ENCODE data around the gene ZNF362.
A peak's percentile ranks its signal among the peaks of the same experiment; 100 is the strongest.

Gene ZNF362

DNA sequence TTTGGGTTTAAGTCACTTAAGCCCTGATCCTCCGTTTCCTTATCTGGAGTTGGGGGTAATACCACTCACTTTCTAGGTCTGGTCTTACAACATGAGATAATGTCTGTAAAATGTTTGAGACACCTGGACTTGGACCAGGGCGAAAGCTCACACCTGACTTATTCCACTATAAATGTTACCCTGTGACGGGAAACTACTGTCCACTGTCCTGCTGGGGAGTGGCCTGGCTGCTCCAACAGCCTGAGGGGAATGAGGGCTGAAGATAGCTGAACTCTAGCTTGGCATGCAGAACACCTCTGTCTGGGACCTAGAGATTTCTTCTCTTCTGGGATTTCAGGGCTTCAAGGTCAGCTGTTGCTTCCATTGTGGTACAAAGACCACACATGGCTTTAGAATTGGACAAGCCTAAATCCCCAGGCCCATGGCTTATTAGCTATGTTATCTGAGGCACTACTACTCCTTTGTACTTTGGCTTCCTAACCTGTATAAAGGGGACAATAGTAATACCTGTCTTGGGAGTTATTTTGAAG, 74.1 kb downstream of the ZNF362 start:
- DNase-seq = no peak

DNA sequence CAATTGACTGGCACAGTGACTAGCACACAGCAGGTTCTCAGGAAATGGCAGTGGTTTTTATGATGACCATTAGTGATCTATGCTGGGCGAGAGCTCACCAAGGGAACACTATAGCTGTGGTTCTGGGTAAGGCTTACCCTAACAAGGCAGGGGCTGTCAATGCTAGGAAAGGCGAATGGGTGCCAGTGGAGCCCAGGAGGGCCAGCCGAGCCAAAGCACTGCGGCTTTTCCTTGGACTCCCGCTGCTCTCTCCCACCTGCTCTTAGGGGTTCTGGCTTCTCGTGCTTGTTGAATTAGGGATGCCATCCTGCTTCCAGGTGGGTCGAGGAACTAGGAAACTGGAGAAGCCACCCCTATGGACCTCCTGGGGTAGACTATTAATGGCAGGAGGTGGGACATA, 74.6 kb downstream of the ZNF362 start:
- no peak for DNase-seq

DNA sequence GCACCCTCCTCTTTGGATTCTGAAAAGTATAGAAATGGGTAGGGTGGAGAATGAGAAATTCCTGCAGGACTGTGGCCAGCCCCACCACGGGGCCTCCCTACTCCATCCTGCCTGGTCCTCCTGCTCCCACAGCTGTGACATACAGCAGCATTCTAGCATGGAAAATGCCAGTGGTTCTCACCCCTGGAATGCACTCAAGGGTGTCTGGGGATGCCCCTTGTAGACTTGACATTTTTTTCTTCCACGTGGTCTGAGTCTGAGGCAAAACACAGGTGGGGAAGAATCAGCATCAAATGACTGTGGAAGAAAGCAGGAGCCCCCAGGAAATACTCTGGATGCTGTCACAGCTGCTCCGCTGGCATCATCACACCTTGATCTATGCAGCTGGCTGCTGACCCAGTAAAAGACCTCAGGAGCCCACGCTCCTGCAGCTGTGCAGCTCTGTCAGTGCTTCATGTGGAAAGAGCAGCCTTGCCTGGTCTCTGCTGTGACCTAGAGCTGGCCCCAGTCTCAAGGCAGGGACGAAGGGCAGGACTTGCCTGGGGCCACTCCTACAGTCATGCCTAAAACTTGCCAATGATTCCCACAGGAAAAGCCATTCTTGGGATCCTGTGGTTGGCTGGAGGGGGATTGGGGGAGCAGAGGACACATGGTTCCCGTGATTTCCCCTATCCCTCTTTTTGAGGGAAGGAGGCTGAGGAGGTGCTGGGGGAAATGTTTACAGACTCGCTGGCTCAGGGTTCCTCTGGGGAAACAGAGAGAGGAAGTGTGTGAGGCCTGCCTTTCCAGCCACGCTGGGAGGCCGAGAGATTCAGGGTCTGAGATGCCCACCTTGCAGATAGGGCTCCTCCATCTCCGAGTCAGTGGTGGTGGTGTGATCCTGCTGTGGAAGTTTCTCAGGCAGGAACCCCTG, 75.4 kb downstream of the ZNF362 start:
- DNase-seq = no peak

DNA sequence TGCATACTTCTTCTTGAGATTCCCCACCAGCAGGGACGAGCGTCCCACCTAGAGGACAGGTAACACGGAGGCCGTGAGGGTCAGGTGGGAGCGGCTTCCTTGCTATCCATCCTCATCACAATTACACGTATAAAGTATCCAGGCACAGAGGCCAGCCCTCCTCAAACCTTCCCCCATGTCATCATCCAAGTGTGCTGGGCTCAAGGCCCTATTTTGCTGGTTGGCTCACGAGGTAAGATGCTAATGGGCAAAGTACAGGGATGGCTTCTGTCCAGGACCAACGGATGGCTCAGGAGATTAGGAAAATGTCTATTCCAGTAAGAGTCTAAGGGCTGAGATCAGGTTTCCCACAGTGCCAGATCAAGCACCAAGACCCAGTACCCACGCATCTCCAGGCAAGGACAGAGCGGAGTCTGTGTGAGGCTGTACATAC, 76.1 kb downstream of the ZNF362 start:
- no peak for DNase-seq

DNA sequence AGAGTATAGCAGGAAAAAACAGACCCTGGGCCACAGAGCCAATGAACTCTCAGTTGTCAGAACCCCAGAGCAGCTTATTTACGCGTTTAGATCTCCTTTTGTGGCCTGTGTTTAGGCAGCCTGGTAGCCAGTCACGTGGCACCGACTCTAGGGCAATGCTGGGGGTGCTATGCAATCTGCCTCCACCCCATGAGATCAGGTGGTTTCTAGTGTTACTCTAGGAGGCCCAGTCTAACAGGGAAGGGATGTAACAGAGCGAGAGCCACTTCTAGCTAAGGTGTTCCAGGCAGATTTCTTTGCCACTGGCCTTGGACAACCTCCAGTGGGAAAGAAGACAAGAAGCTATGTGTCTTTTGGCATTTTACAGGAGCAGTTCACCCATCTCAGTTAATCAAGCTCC, 76.6 kb downstream of the ZNF362 start:
- DNase-seq = no peak

DNA sequence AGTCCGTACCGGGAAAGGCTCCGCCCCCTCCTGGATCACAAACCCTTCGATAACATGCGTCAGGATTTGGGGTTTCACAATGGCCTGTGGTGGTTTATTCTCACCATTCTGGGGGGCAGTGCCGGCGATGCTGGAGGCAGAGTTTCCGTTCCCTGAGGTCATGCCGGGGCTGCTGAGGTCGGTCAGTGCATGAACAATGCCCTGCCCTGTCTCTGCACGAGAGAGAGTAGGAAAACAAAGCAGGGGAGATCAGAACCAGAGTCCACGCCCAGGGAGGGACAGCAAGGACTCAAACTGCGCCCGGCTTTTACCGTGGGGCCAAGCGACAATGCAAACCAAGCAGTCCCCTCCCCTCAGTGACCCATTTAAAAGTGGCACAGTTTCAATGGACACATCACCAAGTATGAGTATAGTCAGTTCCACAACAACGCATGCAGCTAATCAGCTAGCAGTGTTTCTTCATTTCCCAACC, 77.8 kb downstream of the ZNF362 start:
- no peak for DNase-seq

DNA sequence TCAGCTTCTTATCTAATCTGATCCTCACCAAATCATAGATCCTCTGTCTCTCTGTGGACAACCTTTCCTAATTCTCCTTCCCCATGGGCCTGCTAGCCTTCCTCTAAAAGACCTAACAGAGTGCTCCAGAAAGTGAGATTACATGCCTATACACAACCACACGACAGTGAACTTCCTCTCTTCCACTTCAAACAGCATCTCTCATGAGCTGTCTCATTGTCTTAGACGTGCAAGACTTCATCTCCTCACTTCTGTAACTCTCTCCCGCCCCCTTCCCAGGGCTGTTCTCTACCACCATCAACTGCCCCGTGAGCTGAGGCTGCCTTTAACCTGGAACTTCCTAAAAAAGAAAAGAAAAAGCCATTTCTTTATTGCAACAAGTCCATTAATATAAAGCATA, 78.7 kb downstream of the ZNF362 start:
- no peak for DNase-seq

DNA sequence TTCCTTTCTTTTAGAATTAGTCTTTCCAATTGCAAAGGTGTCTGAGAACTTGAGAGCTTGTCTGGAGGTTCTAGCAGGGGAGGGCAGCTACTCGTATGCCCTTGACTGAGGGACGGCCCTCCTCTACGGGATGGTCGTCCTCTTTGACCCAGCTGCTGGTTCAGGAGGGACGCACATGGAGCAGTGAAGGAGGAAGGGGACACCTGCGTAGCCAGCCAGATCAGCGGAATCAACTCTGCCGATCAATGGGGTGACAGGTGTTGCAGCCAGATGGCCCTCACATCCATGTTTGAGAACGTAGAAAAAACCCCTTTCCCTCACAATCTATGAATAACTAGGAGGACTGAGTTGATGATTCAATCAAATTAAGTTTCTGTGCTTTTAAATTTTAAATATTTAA, 80.3 kb downstream of the ZNF362 start:
- DNase-seq = peak; percentile 66

DNA sequence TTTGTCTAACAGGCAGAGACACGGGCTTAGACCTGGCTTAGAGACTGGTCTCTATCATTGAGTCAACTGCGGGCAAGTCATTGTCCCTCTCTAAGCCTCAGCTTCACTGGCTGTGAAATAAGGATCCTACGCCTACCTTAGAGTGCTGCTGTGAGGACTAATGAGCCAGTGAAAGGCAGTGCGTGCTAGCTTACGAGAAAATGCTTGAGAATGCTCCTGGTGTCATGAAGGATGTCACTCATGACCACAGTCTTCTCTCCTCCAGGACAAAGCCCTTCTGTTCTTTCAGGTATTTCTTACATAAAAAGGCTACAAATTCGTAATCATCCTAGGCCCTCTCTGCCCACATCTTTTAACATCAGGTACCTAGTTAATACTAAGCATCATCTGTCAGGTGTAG, 81.1 kb downstream of the ZNF362 start:
- DNase-seq = no peak

DNA sequence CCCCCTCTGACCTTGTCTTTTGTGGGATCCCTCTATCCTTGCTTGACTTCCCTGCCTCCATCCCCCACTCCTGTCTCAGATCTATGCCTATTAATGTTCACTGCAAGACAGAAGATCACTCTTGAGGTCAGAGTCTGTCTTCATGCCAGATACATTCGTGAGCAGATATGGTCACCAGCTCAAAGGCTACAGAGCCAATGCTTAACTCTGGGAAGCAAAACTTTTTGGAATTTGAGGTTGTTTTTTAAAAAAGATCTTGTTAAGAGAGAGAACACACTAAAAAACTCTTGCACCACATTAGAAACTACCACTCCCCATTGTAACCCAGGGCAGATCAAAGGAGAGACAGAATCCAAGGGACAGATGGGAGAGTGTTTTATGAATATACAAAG, 81.8 kb downstream of the ZNF362 start:
- DNase-seq = no peak

DNA sequence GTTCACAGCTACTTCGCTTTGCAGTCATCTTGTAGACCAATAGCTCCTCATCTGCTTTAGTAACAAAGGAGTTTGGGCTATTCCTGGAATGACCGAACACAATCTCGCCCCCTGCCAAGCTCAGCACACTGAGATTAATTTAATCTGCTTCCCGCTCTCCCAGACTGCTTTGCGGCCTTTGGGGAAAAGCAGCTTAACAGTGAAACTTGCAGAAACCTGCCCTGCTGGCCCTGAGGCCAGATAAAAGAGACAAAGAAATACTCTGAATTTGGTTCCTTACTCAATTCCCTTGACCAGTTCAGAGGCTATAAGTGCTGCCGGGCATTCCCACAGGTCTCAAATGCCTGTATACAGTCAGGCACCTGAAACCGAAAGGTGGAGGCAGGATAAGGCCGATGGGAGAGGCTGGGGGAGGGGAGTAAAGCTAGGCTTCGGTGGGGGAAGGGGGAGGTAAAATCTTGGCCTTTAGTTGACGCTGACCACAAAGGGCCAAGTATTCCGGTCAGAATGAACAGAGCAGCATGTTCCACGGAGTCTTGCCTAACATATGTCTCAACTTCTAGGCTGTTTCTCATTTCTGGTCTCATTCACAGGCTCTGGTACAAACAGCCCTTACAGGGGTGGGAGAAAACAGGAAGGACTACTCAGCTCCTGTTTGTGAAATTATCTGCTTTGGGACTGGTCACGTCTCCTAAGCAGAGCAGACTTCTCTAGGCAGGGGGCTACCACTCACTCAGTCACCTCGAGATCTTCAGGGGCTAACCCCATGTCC, 82.3 kb downstream of the ZNF362 start:
- peak; percentile 74 for DNase-seq

DNA sequence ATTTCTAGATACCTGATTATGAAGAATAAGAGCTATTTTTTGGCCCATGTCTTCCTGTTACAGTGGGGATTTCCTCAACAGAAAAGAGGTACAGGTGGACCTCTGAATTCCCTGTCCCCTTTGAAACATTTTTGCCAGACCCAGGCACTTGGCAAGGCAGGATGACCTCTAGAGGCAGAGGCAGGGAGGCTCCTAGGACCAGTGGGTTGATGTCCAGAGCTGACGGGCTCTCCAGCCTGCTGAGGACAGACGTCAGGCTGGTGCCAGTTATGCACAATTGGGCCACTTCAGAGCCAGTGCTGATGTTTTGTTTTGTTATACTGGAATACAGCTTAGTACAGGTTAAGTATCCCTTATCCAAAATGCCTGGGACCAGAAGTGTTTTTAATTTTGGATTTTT, 83.1 kb downstream of the ZNF362 start:
- DNase-seq = no peak

DNA sequence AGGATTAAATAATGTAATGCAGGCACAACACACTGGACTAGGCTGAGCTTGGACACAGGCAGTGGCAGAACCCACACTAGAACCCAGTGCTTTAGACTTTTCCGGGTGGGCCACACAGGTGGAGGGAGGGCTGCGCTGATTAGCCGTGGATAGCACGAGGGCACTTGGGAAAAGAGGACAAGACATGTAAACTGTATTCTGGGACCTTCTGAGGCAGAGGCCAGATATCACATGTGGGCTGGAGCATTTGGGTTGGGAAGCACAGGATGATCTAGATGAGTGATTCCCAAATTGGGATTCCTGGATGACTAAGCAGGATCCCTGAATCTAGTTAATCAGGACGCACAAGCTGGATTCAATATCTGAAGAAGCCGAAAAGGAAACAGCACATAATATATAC, 84.9 kb downstream of the ZNF362 start:
- no peak for DNase-seq

DNA sequence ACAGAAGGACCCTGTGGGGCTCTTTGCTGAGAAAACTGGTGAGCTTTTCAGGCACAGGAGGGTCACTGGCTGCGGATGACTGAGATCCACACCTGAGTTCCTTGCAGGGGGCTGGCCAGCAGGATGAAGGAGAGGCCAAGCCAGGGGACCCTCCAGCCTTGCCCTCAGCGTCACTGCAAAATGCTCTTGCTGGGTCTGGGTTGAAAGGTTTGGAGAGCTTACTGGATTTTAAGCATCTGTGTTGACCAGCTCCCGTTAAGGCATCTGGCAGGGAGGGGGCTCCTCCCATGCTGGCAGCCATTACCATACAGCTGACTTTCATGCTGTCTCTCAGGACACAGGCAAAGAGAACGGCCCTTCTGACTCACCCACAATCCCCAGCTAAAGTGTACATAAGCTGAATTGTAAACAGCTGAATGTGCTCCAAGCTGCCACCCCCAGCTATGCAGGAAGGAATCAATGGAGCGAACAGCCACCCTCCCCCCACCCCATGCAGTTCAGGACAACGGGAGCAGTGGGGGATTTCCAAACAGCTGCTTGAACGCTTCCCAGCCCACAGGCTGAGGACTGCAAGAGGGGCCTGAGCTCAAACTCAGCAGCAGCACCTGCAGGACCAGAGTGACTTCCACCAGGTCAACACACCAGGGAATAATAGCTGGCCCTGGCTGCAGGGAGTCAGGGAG, 85.9 kb downstream of the ZNF362 start:
- DNase-seq = peak; percentile 78

DNA sequence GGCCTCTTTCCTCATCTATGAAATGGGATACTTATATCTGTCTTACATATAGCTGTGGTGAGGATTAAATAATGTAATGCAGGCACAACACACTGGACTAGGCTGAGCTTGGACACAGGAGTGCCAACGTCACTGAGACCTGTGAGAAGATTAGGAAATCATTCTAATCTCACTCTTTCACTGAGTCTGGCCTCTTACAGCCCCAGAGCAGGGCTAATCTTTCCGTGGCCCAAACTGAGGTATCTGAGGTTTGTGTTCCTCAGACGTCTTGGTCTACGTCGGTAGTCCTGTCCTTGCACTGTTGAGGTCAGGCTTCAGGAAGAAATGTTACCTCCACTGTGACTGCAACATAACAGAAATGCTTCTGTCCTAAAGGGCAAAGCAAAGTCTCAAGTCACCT, 87.2 kb downstream of the ZNF362 start:
- no peak for DNase-seq

DNA sequence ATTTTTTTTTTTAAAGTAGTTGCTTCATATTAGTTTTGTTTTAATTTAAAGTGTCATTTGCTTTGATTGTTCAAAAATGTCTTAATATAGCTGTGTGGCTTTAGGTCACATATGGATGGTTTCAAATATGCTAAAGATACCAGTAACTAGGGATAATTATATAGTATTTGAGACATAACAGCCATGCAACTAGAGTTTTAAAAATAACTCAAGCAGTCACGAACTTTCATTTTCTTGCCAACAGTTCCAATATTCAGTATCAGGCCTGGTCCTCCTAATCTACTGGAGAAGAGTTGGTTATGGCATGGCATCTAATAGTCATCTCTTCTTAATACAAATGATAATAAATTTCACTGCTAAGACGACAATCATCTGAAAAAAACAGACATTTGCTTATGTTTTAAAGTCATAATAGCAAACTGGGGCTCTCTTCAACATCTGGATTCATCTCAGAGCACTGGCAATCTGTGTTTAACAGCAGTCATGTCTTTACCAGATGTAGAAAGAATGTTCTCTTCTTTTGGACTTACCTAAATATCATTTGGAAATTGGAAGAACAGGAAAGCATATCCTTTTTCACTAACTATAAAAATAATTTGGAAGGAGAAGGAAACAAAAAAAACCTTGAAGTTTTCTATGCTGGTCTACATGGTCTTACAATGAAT, 88.7 kb downstream of the ZNF362 start:
- DNase-seq = no peak

DNA sequence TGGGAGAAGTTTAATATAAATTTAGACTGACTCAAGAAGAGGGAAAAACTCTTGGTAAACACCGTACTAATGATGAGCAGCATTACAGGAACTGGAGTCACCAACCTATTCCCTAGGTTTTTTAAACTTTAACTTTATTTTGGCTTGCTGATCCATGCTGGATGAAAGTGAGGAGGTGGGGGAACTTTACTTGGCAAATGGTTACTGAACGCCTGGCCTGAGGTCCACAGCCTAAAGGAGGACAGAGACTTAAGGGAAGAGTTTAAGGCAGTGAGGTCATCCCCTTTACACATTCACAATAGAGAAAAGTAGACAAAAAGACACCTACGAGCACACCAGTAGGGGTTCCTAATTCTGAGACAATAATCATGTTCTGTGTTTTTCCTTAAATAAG, 90.2 kb downstream of the ZNF362 start:
- DNase-seq = no peak

DNA sequence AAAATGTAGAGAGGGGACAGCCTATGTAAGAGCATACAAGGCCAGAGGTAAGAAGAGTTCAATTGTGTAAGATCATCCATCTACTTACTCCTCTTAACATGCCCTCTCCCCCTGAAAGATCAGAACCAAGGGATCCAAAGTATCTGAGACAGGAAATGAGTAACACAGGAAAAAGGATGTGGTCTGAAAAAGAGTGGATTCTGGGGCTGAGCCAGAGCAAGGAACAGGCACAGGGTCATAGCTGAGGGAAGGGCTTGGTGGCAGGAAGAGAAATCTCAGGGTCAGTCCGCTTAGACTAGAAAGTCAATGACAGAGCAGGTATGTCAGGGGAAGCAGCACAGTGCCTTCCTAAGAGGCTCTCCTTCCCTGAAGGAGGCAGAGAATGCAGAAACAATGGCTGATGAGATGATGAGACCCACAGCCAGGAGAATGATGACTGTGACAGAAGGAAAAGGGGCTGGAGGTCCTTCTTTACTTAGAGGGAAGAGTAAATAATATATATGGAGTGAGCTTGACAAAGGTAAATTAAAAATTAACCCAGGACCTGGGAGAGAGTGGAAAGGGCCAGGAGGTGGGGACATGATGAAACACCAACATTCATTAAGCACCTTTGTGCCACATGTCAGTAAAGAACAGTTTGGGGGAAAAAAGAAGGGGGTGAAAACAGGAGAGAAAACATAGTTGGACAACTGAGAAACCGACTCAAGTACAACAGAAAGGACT, 90.8 kb downstream of the ZNF362 start:
- no peak for DNase-seq

DNA sequence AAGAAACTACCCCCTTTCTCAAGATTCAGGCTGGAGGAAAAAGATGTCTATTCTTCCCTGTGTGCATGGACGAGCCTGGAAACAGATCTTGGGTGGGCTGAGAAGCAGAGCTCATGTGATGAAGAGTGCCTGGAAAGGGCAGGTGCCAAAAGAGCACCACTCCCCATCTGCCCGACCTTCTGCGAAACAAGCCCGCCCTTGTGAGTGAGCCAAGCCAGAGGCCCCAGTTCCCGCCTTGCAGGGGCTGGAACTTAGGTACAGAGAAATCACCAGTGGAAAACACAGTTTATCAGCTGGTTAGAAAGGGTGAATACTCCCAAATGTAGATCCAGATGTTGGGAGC, 91.3 kb downstream of the ZNF362 start:
- DNase-seq = peak; percentile 45

DNA sequence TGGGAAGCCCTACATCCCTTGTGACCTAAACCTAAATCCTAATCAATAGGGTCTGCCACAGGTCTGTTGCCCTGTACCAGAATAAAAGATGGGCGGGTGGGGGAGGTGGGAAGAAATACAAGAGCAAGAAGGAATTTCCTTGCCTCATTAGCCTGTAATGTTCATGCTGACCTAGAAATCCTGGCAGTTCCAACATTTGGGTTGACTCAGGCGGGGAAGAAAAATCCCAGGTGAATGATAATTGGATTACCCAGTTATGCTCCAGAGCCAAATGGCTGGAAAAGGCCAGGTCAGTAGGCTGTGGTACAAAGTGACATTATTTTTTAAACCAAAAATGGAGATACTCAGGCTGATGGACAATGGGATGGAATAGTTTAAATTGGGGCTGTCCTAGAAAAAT, 91.9 kb downstream of the ZNF362 start:
- DNase-seq = no peak

DNA sequence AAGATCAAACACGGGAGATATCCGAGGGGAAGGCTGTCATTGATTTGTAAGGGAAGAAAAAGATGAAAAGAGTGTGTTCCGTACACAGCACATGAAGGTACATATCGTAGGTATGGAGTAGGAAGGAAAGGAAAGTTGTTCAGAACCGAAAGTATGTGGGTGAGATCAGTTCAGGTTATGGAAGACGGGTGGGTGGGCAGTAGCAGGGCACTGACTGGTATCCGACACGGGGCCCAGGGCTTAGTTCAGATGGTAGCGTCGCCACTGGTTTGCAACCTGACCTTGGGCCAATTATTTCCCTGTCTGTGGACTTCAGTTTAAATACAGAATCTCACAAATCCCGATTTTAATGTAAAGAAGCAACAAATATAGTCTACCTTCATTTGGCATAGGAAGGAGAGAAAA, 92.4 kb downstream of the ZNF362 start:
- DNase-seq = no peak

All from DMS 273 treated with DMSO at 0.1 percent for 48 hours (cell line).